Subcutaneous adipose tissue (tissue), 4 donors: ENCODE measurements around the gene PAPLN. TPM values are rescaled to one million over a fixed set of nuclear protein-coding genes. Genes with fewer than 3 reads are reported as not detected.

ENCODE experiments used
- CTCF ChIP-seq: fragments of 450-650 bp; IDR thresholded peaks from one replicate; pipeline ENCODE4 v1.5.1; 2016; ENCODE audit warnings: low read depth, mild to moderate bottlenecking, control low read depth, antibody characterized with exemption, moderate library complexity
- total RNA-seq, 4 donors: library from RNA; depleted of rRNA; stranded (reverse); fragments of >200 nt; gene quantifications; one replicate each; pipeline ENCODE4 v1.1.0, GENCODE V29; 2016

The PAPLN gene
- total RNA-seq, 4 donors from 2014 or later, result 10.4 to 52.2 (median 22.4) TPM

GRCh38 chr14:73231981-73232851 is 5.1 kb upstream of the PAPLN start:
- no peak for TF ChIP-seq CTCF

- no peak for TF ChIP-seq CTCF
These were observed 4.3 kb upstream of the PAPLN start for GRCh38 chr14:73232984-73233383.

GRCh38 chr14:73233564-73233963 is 3.7 kb upstream of the PAPLN start:
- TF ChIP-seq CTCF, result no peak

- no peak for TF ChIP-seq CTCF
These were observed 3.3 kb upstream of the PAPLN start for GRCh38 chr14:73234029-73234428.

- TF ChIP-seq CTCF, result no peak
These were observed 2.5 kb upstream of the PAPLN start for GRCh38 chr14:73234586-73235394.

GRCh38 chr14:73235531-73236155 is 1.7 kb upstream of the PAPLN start:
- TF ChIP-seq CTCF, result no peak

- no peak for TF ChIP-seq CTCF
These were observed 1.1 kb upstream of the PAPLN start for GRCh38 chr14:73236157-73236556.
